Ovary (tissue), 9 donors: Measurements from ENCODE around the gene TTC23. TPM values are rescaled to one million over a fixed set of nuclear protein-coding genes. Genes with fewer than 3 reads are reported as not detected.
A peak's percentile ranks its signal among the peaks of the same experiment; 100 is the strongest.

Experiments
- DNase-seq, 5 donors: peaks; one replicate each; pipeline ENCODE4 v3.0.0-alpha.2; 2019 to 2020
- H3K27ac ChIP-seq, 2 donors: fragments of 200-600 bp; one replicate each; pipeline versions ENCODE4 v1.5.1 to v1.8.0; 2019 to 2022
- H3K27me3 ChIP-seq: fragments of 200-600 bp; one replicate; pipeline ENCODE4 v1.8.0; 2022
- H3K36me3 ChIP-seq: fragments of 200-600 bp; sonication (generic); one replicate; pipeline ENCODE4 v1.5.1; 2019
- H3K4me1 ChIP-seq: one replicate; pipeline ENCODE4 v1.8.1; 2013; ENCODE audit warnings: mild to moderate bottlenecking, moderate library complexity; ENCODE audit not compliant: insufficient read depth
- H3K4me3 ChIP-seq: fragments of 200-600 bp; sonication (generic); one replicate; pipeline ENCODE4 v1.5.1; 2017
- H3K9me3 ChIP-seq, 2 donors: fragments of 200-600 bp in 1 of 2; sonication (generic) in 1 of 2; one replicate each; pipeline versions ENCODE4 v1.5.1 to v1.8.1; 2013 to 2019; ENCODE audit warnings: mild to moderate bottlenecking in 1 of 2, moderate library complexity in 1 of 2
- EP300 ChIP-seq: sonication (generic); formaldehyde crosslinking; IDR thresholded peaks from one replicate; pipeline ENCODE4 v1.6.1; 2017; ENCODE audit warnings: antibody characterized with exemption
- POLR2A ChIP-seq: fragments of 450-650 bp; IDR thresholded peaks from one replicate; pipeline ENCODE4 v1.6.1; 2017; ENCODE audit warnings: antibody characterized with exemption, mild to moderate bottlenecking, moderate library complexity
- WGBS, 3 donors: extraction: QIAGEN DNeasy Blood & Tissue Kit in 1 of 3; methylation state at CpG; one replicate each; pipeline versions ENCODE4 v1.1.5 to v1.1.7; 2013 to 2017; 5-methylcytosine and 5-hydroxymethylcytosine counted together
- intact Hi-C, 4 donors: fragments of 100-400 bp; cut with DNase I; formaldehyde crosslinking; loops; one replicate each; pipeline versions ENCODE4 v1.11.0 to v1.15.1; 2022 to 2023
- polyA plus RNA-seq, 2 donors: library from polyadenylated mRNA; stranded (reverse); fragments of 200-250 nt in 1 of 2; fragments of 350-450 nt in 1 of 2; fragmentation: Illumina TruSeq in 1 of 2; extraction: RNeasy Lipid Tissue Mini Kit (QIAGEN cat#74804) in 1 of 2; gene quantifications; one replicate each; pipeline ENCODE4 v1.2.3, GENCODE V29; 2013 to 2014
- total RNA-seq, 7 donors: library from RNA; depleted of rRNA in 2 of 7; stranded (reverse); fragments of >200 nt in 2 of 7; fragmentation: NEBNext Ultra II Directional in 3 of 7; extraction: Animal tissue kit (Norgen Biotek cat#: 25700) in 3 of 7; gene quantifications; one replicate each; pipeline versions ENCODE4 v1.1.0 to v1.2.4, GENCODE V29; 2016 to 2023
- TF ChIP-seq, protein P1 (sequence below), 3 donors: fragments of 450-650 bp in 2 of 3; fragments of 200-600 bp in 1 of 3; IDR thresholded peaks; one replicate each; pipeline versions ENCODE4 v1.5.1 to v1.8.0; 2016 to 2022; ENCODE audit warnings: antibody characterized with exemption in 3 of 3, mild to moderate bottlenecking in 1 of 3
- donor health status: DM: no; HTN: no; CAD: no; lungs with moderate emphysema.
- donor health status: DM: no; HTN: no; CAD: no.
- donor health status: Bipolar disorder and iron deficiency.
- donor health status: DM: yes; HTN: yes; CAD: no.
- donor health status: DM: no; HTN: no; CAD: no.
- donor health status: DM: yes; HTN: yes; CAD: no.

Gene TTC23
- total and polyA plus RNA-seq, 9 donors = 15.9 to 35.8 (median 25.8) TPM

DNA sequence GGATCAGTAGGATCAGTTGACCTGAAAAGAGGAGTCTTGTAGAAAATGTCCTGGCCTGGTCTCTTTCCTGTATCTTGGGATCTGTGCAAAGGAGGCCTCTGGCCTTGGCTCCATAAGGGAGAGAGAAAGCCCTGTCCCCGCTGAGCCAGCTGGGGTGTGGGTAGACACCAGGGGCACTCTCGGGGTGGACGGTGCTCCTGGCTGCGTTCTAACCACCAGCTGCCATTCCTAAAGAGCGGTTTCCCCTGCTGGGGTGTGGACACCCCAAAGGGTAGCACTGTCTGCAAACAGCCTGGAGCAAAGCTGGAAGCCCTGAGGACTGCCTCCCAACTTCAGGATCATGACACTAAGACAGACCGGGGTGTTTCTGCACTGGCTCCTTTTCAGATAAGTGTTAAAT, 121.0 kb downstream of the TTC23 start:
- Histone ChIP-seq H3K27ac (no peak overlapping the region), H3K27me3 (no peaks in the 10 kb centered on the region), H3K4me1 (peaks cover 9% of the 10 kb centered on the region), H3K9me3 (no peaks in the 10 kb centered on the region), H3K4me3 (no peak overlapping the region), H3K36me3 (no peaks in the 10 kb centered on the region)
- TF ChIP-seq, protein P1, sequence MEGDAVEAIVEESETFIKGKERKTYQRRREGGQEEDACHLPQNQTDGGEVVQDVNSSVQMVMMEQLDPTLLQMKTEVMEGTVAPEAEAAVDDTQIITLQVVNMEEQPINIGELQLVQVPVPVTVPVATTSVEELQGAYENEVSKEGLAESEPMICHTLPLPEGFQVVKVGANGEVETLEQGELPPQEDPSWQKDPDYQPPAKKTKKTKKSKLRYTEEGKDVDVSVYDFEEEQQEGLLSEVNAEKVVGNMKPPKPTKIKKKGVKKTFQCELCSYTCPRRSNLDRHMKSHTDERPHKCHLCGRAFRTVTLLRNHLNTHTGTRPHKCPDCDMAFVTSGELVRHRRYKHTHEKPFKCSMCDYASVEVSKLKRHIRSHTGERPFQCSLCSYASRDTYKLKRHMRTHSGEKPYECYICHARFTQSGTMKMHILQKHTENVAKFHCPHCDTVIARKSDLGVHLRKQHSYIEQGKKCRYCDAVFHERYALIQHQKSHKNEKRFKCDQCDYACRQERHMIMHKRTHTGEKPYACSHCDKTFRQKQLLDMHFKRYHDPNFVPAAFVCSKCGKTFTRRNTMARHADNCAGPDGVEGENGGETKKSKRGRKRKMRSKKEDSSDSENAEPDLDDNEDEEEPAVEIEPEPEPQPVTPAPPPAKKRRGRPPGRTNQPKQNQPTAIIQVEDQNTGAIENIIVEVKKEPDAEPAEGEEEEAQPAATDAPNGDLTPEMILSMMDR (IDR thresholded peaks at IDR 0.05) = no peak
- no peak for TF ChIP-seq POLR2A
- no peak for TF ChIP-seq EP300
- intact Hi-C loops = loop anchor here in 1 of 4 donors (5.0 kb wide), 1 partner anchor 1744 kb away; no protein-coding TSS in a partner anchor
- 91 to 92% (median 92%) methylated on average over 6 of the region's 6 CpGs for WGBS, 3 donors
- DNase-seq = no peak

DNA sequence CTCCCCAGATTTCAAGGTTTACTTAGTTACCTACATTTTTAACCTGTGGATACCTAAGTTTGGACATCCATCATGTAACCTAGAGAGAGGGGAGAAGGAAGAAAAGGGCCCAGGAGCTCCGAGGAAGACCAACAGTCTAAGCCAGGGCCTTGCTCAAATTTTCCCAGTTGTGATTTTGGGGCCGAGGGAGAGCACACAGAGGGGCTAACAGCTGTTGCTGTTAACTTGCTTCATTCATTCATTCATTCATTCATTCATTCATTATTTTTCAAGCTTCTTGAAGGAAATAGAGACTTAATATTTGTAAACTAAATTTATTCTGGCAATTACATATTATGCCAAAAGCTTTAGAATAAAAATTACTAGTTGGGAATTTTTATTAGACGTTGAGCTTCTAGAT, 121.6 kb downstream of the TTC23 start:
- 82 to 90% (median 88%) methylated on average over 3 of the region's 3 CpGs for WGBS, 3 donors
- Histone ChIP-seq H3K27me3 (no peaks in the 10 kb centered on the region), H3K27ac (no peak overlapping the region), H3K4me1 (peaks cover 12% of the 10 kb centered on the region), H3K4me3 (no peak overlapping the region), H3K36me3 (no peaks in the 10 kb centered on the region), H3K9me3 (no peaks in the 10 kb centered on the region)
- intact Hi-C loops = loop anchor here in 1 of 4 donors (5.0 kb wide), 1 partner anchor 1745 kb away; no protein-coding TSS in a partner anchor
- no peak for DNase-seq
- TF ChIP-seq, protein P1 (IDR thresholded peaks at IDR 0.05) = no peak
- TF ChIP-seq POLR2A = no peak
- TF ChIP-seq EP300 = no peak

DNA sequence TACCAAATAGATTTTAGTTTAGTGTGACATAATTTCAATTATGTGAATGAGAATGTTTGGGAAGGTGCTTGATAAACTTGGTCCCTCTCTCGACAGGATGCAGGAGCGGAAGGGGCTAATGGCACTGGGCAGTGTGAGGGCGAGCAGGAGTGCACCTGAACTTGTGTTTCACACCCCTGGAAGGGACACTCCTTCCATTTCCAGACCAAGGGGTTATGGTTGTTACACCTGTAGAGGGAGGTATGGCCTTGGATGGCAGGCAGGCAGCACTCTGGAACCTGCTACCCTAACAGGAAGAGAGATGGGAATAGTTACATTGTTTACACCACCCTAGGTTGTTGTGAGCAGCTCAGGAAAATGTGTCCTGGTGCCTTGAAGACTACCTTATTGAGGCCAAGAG, 122.5 kb downstream of the TTC23 start:
- no peak overlapping the region for H3K27ac ChIP-seq
- DNase-seq = no peak

DNA sequence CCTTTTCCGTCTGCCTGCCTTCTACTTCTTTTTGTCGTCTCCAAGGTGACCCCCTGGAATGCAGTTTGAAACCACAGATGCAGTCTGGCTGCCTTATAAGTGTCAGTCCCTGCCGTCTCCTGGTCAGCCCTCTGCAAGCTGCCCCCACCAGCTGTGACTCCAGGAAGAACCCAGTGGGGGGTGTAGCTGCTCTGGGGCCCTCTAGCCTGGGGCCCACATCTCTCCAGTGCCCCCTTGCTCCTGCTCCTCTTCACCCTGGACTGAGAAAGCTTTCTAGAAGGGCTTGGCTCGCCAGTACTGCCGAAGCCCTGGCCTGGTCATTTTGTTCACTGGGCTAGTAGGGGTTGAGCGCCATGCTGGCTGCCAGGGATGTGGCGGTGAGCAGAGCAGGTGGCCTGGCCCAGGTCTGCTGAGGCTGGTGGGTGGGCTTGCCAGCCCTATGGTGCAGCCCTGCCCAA, 123.2 kb downstream of the TTC23 start:
- Histone ChIP-seq H3K27me3 (no peaks in the 10 kb centered on the region), H3K9me3 (no peaks in the 10 kb centered on the region), H3K36me3 (no peaks in the 10 kb centered on the region), H3K4me3 (no peak overlapping the region), H3K4me1 (peaks cover 12% of the 10 kb centered on the region), H3K27ac (no peak overlapping the region)
- DNase-seq = peak in 1 of 5 donors; percentile 31
- 78 to 82% (median 79%) methylated on average over 7 of the region's 7 CpGs for WGBS, 3 donors
- intact Hi-C loops = loop anchor here in 1 of 4 donors (5.0 kb wide), 1 partner anchor 1746 kb away; no protein-coding TSS in a partner anchor
- TF ChIP-seq POLR2A (no peak), EP300 (no peak)
- TF ChIP-seq, protein P1 (IDR thresholded peaks at IDR 0.05) = no peak

More for the DNA sequence above, 122.5 kb downstream of the TTC23 start:
- H3K4me1 ChIP-seq = peaks cover 12% of the 10 kb centered on the region
- H3K36me3 ChIP-seq = no peaks in the 10 kb centered on the region
- 96 to 99% (median 99%) methylated on average over 3 of the region's 3 CpGs for WGBS, 3 donors
- TF ChIP-seq POLR2A = no peak
- H3K27me3 ChIP-seq = no peaks in the 10 kb centered on the region
- H3K4me3 ChIP-seq = no peak overlapping the region
- no peaks in the 10 kb centered on the region for H3K9me3 ChIP-seq
- intact Hi-C loops = loop anchor here in 1 of 4 donors (5.0 kb wide), 1 partner anchor 1745 kb away; no protein-coding TSS in a partner anchor

DNA sequence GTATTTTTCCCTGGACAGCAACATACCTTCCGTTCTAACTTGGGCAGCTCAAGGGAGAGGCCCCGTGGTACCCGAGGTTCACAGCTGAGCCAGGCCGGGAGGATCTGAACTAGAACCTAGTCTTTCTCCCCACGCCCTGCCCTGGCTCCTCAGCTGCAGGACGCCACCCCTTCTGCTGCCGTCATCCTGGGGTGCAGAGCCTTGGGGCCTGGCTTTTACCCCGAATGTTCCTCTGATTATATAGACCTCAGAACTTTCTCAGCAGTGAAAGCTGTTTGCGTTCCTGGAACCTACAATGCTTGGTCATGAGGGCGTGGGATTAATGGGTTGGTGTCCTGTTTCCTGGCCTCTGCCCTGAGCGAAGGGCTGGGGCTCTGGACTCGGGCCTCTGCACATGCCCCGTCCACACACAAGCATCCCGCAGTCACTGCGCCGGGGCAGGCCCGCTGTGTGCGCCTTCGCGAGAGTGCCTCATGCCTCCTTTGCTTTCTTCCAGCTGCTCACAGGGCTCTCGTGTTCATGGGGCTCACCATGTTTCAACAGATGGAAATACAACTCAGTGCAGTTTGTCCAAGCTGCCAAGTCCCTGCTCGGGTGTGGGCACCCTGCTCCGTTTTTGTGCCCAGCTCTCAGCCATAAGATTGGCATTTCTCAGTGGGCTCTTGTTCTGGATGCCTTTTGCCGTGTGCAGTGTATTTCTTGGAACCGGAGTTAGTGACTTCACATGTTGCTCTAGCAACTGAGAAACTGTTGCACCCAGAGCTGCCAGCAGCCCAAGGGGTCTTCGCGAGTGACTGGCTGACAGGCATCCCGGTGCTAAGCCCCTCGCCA, 124.1 kb downstream of the TTC23 start:
- Histone ChIP-seq H3K27me3 (no peaks in the 10 kb centered on the region), H3K4me1 (peaks cover 12% of the 10 kb centered on the region), H3K9me3 (no peaks in the 10 kb centered on the region), H3K36me3 (no peaks in the 10 kb centered on the region), H3K4me3 (no peak overlapping the region), H3K27ac (no peak overlapping the region)
- intact Hi-C loops = loop anchor here in 1 of 4 donors (5.0 kb wide), 1 partner anchor 1747 kb away; no protein-coding TSS in a partner anchor
- TF ChIP-seq EP300 (no peak), POLR2A (no peak)
- TF ChIP-seq, protein P1 (IDR thresholded peaks at IDR 0.05) = no peak
- DNase-seq = peak in 1 of 5 donors; percentile 31
- WGBS, 3 donors = 80 to 87% (median 81%) methylated on average over 29 of the region's 29 CpGs
